ENCODE measurements around the gene COL4A2. TPM values are rescaled to one million over a fixed set of nuclear protein-coding genes. Genes with fewer than 3 reads are reported as not detected.

The COL4A2 gene
- total RNA-seq, 4 donors from 2014 or later, result 419 to 931 (median 555) TPM

DNA sequence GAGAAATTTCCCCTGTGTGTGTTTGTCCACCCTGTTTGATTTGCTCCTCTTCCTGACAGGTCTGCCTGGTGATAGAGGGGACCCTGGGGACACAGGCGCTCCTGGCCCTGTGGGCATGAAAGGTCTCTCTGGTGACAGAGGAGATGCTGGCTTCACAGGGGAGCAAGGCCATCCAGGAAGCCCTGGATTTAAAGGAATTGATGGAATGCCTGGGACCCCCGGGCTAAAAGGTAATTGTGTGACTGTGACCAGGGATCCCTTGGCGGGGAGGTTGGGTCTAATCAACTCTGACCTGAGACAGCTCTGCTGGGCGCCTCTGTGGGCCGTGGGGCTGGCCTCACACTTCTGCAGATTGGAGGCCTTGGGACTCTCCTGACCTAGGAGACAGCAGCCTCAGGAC, 173.1 kb downstream of the COL4A2 start:
- peak overlapping the region; percentile 64 to 79 (median 68) for H3K27ac ChIP-seq (replicated peaks in 1 of 4)
- H3K4me3 ChIP-seq, result no peak overlapping the region
- TF ChIP-seq, protein P1, sequence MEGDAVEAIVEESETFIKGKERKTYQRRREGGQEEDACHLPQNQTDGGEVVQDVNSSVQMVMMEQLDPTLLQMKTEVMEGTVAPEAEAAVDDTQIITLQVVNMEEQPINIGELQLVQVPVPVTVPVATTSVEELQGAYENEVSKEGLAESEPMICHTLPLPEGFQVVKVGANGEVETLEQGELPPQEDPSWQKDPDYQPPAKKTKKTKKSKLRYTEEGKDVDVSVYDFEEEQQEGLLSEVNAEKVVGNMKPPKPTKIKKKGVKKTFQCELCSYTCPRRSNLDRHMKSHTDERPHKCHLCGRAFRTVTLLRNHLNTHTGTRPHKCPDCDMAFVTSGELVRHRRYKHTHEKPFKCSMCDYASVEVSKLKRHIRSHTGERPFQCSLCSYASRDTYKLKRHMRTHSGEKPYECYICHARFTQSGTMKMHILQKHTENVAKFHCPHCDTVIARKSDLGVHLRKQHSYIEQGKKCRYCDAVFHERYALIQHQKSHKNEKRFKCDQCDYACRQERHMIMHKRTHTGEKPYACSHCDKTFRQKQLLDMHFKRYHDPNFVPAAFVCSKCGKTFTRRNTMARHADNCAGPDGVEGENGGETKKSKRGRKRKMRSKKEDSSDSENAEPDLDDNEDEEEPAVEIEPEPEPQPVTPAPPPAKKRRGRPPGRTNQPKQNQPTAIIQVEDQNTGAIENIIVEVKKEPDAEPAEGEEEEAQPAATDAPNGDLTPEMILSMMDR (IDR thresholded peaks at IDR 0.05), result no peak
- TF ChIP-seq POLR2AphosphoS5 (IDR thresholded peaks at IDR 0.05) (no peak), EP300 (IDR thresholded peaks at IDR 0.05) (no peak), POLR2A (IDR thresholded peaks at IDR 0.05; ENCODE audit: low read depth) (no peak)
- peaks cover 19 to 44% (median 30%) of the 10 kb centered on the region in 4 donors for H3K4me1 ChIP-seq
- WGBS, result 63% methylated on average over 4 of the region's 5 CpGs
- no peaks in the 10 kb centered on the region for H3K27me3 ChIP-seq
- no peak for DNase-seq (ENCODE audit: extremely low spot score)
- H3K9me3 ChIP-seq, result no peaks in the 10 kb centered on the region
- intact Hi-C loops (cut with DNase I), result no loop called here
- H3K36me3 ChIP-seq, result peaks cover 46 to 92% (median 84%) of the 10 kb centered on the region in 4 donors

DNA sequence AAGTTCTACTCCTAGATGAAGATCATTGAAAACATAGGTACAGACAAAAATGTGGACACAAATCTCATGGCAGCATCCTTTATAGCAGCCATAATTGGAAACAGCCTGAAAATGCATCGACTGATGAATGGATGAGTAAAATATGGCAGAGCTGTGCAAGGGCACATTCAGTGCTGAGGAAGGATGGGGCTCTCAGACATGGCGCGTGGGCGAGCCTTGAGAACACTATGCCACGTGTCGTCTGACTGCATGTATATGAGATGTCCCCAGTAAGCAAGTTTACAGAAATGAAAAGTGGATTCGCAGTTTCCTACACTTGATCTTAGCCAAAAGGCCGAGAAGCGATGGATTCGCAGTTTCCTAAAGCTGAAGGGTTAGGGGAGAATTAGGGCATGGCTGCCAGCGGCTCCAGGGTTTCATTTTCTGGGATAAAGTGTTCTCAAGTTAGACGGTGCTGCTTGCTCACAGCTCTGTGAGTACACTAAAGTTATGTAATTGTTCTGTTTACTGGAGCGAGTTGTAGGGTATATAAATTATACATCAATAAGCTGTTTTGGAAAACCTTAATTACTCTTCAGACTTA, 176.4 kb downstream of the COL4A2 start:
- intact Hi-C loops (cut with DNase I), result no loop called here
- 85% methylated on average over 13 of the region's 13 CpGs for WGBS
- no peak for TF ChIP-seq POLR2A (IDR thresholded peaks at IDR 0.05; ENCODE audit: low read depth)
- TF ChIP-seq POLR2AphosphoS5 (IDR thresholded peaks at IDR 0.05), result no peak
- TF ChIP-seq, protein P1 (IDR thresholded peaks at IDR 0.05), result no peak
- no peak for TF ChIP-seq EP300 (IDR thresholded peaks at IDR 0.05)
- Histone ChIP-seq H3K4me1 (peaks cover 6 to 25% (median 13%) of the 10 kb centered on the region in 4 donors), H3K9me3 (no peaks in the 10 kb centered on the region), H3K4me3 (no peak overlapping the region), H3K27me3 (no peaks in the 10 kb centered on the region), H3K27ac (replicated peaks in 1 of 4) (peak overlapping the region; percentile 28 to 63 (median 40)), H3K36me3 (peaks cover 55 to 95% (median 90%) of the 10 kb centered on the region in 4 donors)
- no peak for DNase-seq (ENCODE audit: extremely low spot score)

DNA sequence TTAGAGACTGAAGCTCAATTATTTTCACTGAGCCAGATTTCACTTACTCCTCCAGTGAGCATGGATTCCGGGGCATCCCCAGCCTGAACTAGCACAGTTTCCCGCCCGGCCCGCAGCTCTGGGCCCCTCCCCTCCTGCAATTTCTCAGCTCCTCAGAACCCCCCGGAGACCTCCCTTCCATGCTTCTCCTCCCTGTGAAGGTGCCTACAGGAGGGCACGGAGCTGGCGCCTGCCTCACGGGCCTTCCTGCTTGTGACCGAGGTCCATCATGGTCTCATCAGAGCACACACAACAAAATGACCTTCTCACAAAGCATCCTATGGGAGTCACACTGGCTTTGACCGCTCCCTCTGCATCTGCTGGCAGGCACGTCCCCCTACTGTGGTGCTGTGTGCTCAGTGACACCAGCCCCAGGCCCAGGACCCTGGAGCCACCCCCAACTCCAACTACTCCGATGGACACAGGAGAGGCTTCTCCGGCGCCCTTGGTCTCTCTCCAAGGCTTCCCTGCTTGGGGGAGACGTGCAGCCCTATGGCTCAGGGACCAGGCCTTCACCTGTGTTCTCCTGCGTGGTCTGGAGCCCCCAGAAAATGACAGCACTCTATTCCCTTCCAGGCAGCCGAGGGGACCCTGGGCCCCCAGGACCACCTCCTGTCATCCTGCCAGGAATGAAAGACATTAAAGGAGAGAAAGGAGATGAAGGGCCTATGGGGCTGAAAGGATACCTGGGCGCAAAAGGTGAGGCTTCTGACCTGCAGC, 177.4 kb downstream of the COL4A2 start:
- H3K36me3 ChIP-seq, result peaks cover 65 to 95% (median 90%) of the 10 kb centered on the region in 4 donors
- no peaks in the 10 kb centered on the region for H3K9me3 ChIP-seq
- no peak overlapping the region for H3K4me3 ChIP-seq
- H3K27ac ChIP-seq (replicated peaks in 1 of 4), result peak overlapping the region; percentile 35 to 63 (median 43)
- intact Hi-C loops (cut with DNase I), result no loop called here
- no peaks in the 10 kb centered on the region for H3K27me3 ChIP-seq
- peaks cover 0 to 15% (median 5%) of the 10 kb centered on the region in 4 donors for H3K4me1 ChIP-seq
- DNase-seq (ENCODE audit: extremely low spot score), result no peak
- TF ChIP-seq, protein P1 (IDR thresholded peaks at IDR 0.05), result no peak
- TF ChIP-seq POLR2A (IDR thresholded peaks at IDR 0.05; ENCODE audit: low read depth), result no peak
- no peak for TF ChIP-seq EP300 (IDR thresholded peaks at IDR 0.05)
- TF ChIP-seq POLR2AphosphoS5 (IDR thresholded peaks at IDR 0.05), result no peak
- 91% methylated on average over 14 of the region's 18 CpGs for WGBS

DNA sequence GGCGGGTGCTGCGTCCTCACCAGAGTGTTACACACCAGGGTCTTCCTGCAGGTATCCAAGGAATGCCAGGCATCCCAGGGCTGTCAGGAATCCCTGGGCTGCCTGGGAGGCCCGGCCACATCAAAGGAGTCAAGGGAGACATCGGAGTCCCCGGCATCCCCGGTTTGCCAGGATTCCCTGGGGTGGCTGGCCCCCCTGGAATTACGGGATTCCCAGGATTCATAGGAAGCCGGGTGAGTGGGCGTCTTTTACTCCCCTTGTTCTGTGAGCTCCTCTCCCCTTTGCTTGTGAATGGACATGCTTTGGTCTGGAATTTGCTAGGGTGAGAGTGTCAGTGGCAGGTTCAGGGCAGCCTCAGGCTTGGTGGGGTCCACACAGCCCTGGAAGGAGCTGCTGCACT, 178.5 kb downstream of the COL4A2 start:
- Histone ChIP-seq H3K4me1 (peaks cover 0 to 4% (median 0%) of the 10 kb centered on the region in 4 donors), H3K27ac (replicated peaks in 1 of 4) (peak overlapping the region; percentile 24 to 50 (median 35)), H3K9me3 (no peaks in the 10 kb centered on the region), H3K4me3 (no peak overlapping the region), H3K36me3 (peaks cover 71 to 95% (median 90%) of the 10 kb centered on the region in 4 donors), H3K27me3 (no peaks in the 10 kb centered on the region)
- 68% methylated on average over 9 of the region's 9 CpGs for WGBS
- intact Hi-C loops (cut with DNase I), result no loop called here
- TF ChIP-seq EP300 (IDR thresholded peaks at IDR 0.05) (no peak), POLR2A (IDR thresholded peaks at IDR 0.05; ENCODE audit: low read depth) (no peak), POLR2AphosphoS5 (IDR thresholded peaks at IDR 0.05) (no peak)
- TF ChIP-seq, protein P1 (IDR thresholded peaks at IDR 0.05), result no peak
- no peak for DNase-seq (ENCODE audit: extremely low spot score)

Data from esophagus muscularis mucosa (tissue), 4 donors.